NB4 (cell line): ENCODE measurements around the gene ELL.

ENCODE experiments used
- CTCF ChIP-seq: IDR thresholded peaks from one replicate; pipeline ENCODE4 v1.5.1; 2012; ENCODE audit warnings: low read depth, low read length
- MAX ChIP-seq: IDR thresholded peaks from 2 replicates; pipeline ENCODE4 v1.6.1; 2011; ENCODE audit warnings: low read depth, low read length
- POLR2A ChIP-seq: IDR thresholded peaks from 2 replicates; pipeline ENCODE4 v1.6.1; 2011; ENCODE audit warnings: mild to moderate bottlenecking; ENCODE audit not compliant: insufficient read length; ENCODE audit errors: extremely low read depth

DNA sequence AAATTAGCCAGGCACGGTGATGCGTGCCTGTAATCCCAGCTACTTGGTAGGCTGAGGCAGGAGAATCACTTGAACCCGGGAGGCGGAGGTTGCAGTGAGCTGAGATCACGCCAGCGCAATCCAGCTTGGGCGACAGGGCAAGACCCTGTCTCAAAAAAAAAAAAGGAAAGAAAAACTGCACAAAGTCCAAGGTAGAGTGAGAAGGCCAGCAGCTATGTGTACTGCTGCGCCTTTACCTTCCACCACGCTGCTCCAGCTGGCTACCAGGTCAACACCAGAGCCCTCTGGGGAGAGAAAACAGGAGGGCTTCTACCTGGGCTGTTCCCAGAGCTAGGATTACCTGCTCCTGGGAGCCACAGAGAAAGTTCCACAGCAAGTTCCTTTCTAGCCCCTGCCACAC, 3.2 kb downstream of the ELL start:
- TF ChIP-seq CTCF (no peak), MAX (no peak), POLR2A (no peak)
